Breast epithelium (tissue), 4 donors: Measurements from ENCODE around the gene ARG1. TPM values are rescaled to one million over a fixed set of nuclear protein-coding genes. Genes with fewer than 3 reads are reported as not detected.

Experiments
- DNase-seq, 2 donors: peaks; one replicate each; pipeline ENCODE4 v3.0.0-alpha.2; 2019; ENCODE audit warnings: low spot score in 2 of 2
- H3K27ac ChIP-seq, 2 donors: fragments of 200-600 bp; sonication (generic) in 1 of 2; one replicate each; pipeline ENCODE4 v1.5.1; 2016 to 2019; ENCODE audit warnings: mild to moderate bottlenecking in 1 of 2
- H3K27me3 ChIP-seq, 2 donors: fragments of 200-600 bp; sonication (generic) in 1 of 2; one replicate each; pipeline versions ENCODE4 v1.5.1 to v1.6.0; 2017 to 2019; ENCODE audit warnings: control low read depth in 1 of 2, mild to moderate bottlenecking in 1 of 2
- H3K36me3 ChIP-seq: fragments of 200-600 bp; one replicate; pipeline ENCODE4 v1.5.1; 2019
- H3K4me1 ChIP-seq, 2 donors: fragments of 200-600 bp; sonication (generic); one replicate each; pipeline ENCODE4 v1.5.1; 2016 to 2019; ENCODE audit warnings: control low read depth in 1 of 2
- H3K4me3 ChIP-seq, 3 donors: fragments of 200-600 bp; sonication (generic); 1 replicate in 2 of 3; 2 replicates in 1 of 3; pipeline ENCODE4 v1.5.1; 2016 to 2019; ENCODE audit warnings: mild to moderate bottlenecking in 3 of 3, moderate library complexity in 2 of 3
- H3K9me3 ChIP-seq, 2 donors: fragments of 200-600 bp; sonication (generic) in 1 of 2; one replicate each; pipeline ENCODE4 v1.5.1; 2016 to 2019; ENCODE audit warnings: control low read depth in 1 of 2
- POLR2A ChIP-seq: fragments of 450-650 bp; IDR thresholded peaks from one replicate; pipeline ENCODE4 v1.6.1; 2016; ENCODE audit warnings: antibody characterized with exemption, mild to moderate bottlenecking, moderate library complexity
- POLR2AphosphoS5 ChIP-seq, 3 donors: sonication (generic); formaldehyde crosslinking; IDR thresholded peaks; one replicate each; pipeline ENCODE4 v1.6.1; 2017; ENCODE audit warnings: antibody characterized with exemption in 3 of 3
- intact Hi-C: fragments of 100-400 bp; cut with DNase I; formaldehyde crosslinking; loops from one replicate; pipeline ENCODE4 v1.15.1; 2023; ENCODE audit warnings: low total_unique reads
- total RNA-seq, 3 donors: library from RNA; depleted of rRNA; stranded (reverse); fragments of >200 nt; gene quantifications; one replicate each; pipeline ENCODE4 v1.1.0, GENCODE V29; 2016
- TF ChIP-seq, protein P1 (sequence below), 3 donors: fragments of 450-650 bp; IDR thresholded peaks; one replicate each; pipeline ENCODE4 v1.5.1; 2016 to 2017; ENCODE audit warnings: antibody characterized with exemption in 3 of 3, mild to moderate bottlenecking in 3 of 3, moderate library complexity in 3 of 3

Gene ARG1
- total RNA-seq, 3 donors from 2014 or later, result 0.29 TPM; not detected in 2

DNA sequence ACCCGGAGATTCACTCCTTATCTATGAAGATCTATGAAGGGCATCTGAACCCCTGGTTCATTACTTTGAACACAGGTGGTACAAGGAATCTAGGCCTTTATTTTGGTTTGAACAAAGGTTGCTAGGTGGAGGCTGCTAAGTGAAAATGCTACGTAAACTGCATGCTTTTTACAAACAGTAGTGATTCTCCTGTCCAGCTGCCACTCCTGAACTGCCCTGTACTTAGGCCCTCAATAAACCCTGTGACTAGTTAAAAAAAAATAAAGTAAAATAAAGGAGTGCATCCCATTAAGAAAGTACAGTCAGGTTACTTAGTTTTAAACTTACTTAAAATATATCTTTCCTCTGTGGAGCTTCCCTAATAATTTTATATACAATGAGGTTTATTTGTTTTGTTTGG lies 27.7 kb upstream of the ARG1 start:
- intact Hi-C loops, result no loop called here
- Histone ChIP-seq H3K27me3 (no peaks in the 10 kb centered on the region), H3K27ac (no peak overlapping the region), H3K4me1 (no peaks in the 10 kb centered on the region), H3K4me3 (no peak overlapping the region), H3K36me3 (no peaks in the 10 kb centered on the region), H3K9me3 (no peaks in the 10 kb centered on the region)
- DNase-seq, result no peak
- TF ChIP-seq POLR2A, result no peak
- TF ChIP-seq POLR2AphosphoS5 (IDR thresholded peaks at IDR 0.05), result no peak
- TF ChIP-seq, protein P1, sequence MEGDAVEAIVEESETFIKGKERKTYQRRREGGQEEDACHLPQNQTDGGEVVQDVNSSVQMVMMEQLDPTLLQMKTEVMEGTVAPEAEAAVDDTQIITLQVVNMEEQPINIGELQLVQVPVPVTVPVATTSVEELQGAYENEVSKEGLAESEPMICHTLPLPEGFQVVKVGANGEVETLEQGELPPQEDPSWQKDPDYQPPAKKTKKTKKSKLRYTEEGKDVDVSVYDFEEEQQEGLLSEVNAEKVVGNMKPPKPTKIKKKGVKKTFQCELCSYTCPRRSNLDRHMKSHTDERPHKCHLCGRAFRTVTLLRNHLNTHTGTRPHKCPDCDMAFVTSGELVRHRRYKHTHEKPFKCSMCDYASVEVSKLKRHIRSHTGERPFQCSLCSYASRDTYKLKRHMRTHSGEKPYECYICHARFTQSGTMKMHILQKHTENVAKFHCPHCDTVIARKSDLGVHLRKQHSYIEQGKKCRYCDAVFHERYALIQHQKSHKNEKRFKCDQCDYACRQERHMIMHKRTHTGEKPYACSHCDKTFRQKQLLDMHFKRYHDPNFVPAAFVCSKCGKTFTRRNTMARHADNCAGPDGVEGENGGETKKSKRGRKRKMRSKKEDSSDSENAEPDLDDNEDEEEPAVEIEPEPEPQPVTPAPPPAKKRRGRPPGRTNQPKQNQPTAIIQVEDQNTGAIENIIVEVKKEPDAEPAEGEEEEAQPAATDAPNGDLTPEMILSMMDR (IDR thresholded peaks at IDR 0.05), result no peak

DNA sequence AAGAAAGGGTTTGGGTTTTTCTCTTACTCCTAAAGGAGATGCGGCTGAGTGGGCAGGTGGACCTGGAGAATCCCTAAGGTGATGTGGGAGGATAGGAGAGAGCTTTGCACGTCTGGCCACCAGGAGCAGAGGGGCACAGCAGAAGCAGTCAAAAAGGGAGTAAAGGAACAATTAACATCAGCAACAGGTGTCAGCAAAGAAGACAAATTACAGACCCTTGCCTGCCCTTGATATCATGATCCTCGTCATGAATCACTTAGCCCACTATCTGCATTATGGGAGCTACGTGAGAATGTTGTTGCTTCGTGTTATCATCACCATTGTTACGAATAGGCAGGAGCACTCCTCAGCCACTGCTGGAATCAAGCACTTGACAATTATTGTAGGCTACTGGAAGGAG lies 25.5 kb upstream of the ARG1 start:
- Histone ChIP-seq H3K4me1 (no peaks in the 10 kb centered on the region), H3K4me3 (no peak overlapping the region), H3K27me3 (no peaks in the 10 kb centered on the region), H3K36me3 (no peaks in the 10 kb centered on the region), H3K27ac (no peak overlapping the region), H3K9me3 (no peaks in the 10 kb centered on the region)
- DNase-seq, result no peak
- TF ChIP-seq, protein P1 (IDR thresholded peaks at IDR 0.05), result no peak
- TF ChIP-seq POLR2AphosphoS5 (IDR thresholded peaks at IDR 0.05), result no peak
- no peak for TF ChIP-seq POLR2A
- intact Hi-C loops, result no loop called here

DNA sequence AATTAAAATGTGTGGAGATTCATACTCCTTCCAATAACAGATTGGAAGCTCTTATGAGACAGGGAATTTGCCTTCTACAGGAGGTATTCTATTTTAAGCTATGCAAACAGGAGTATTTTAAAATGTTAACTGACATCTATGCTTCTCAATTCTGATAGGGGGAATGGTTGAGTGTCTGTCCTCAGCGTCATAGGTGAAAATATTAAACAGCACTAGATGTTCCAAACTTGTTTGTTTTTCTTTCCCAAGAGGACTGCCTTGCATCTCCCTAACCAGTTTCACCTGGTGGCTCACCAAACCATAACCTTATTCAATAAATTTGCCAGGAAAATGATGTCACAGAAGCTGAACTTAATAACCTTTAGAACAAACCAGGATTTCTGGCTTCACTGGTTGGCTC lies 24.6 kb upstream of the ARG1 start:
- TF ChIP-seq, protein P1 (IDR thresholded peaks at IDR 0.05), result no peak
- no peak for TF ChIP-seq POLR2AphosphoS5 (IDR thresholded peaks at IDR 0.05)
- TF ChIP-seq POLR2A, result no peak
- H3K27ac ChIP-seq, result no peak overlapping the region
- H3K9me3 ChIP-seq, result no peaks in the 10 kb centered on the region
- no peaks in the 10 kb centered on the region for H3K27me3 ChIP-seq
- no peak for DNase-seq
- H3K36me3 ChIP-seq, result no peaks in the 10 kb centered on the region
- H3K4me1 ChIP-seq, result no peaks in the 10 kb centered on the region
- H3K4me3 ChIP-seq, result no peak overlapping the region
- intact Hi-C loops, result no loop called here

DNA sequence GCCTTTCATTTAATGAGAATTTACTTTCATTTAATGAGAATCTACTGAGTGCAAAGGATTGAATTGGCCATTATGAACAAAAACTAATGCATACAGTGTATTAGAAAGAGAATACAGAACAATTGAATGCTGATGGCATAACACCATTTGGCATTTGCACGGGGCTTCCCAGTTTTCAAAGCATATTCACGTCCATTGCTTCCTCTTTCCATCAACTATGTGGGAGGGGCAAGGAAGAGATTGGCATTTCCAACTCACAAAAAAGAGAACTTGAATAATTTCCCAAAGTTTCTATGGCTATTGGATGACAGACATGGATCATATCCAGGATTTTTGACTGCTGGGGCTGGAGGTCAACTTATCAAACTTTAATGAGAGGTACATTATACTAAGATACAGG lies 23.2 kb upstream of the ARG1 start:
- TF ChIP-seq, protein P1 (IDR thresholded peaks at IDR 0.05), result no peak
- TF ChIP-seq POLR2AphosphoS5 (IDR thresholded peaks at IDR 0.05) (no peak), POLR2A (no peak)
- no peaks in the 10 kb centered on the region for H3K36me3 ChIP-seq
- no peak overlapping the region for H3K27ac ChIP-seq
- H3K9me3 ChIP-seq, result no peaks in the 10 kb centered on the region
- no peak overlapping the region for H3K4me3 ChIP-seq
- intact Hi-C loops, result no loop called here
- H3K4me1 ChIP-seq, result no peaks in the 10 kb centered on the region
- H3K27me3 ChIP-seq, result no peaks in the 10 kb centered on the region
- no peak for DNase-seq

DNA sequence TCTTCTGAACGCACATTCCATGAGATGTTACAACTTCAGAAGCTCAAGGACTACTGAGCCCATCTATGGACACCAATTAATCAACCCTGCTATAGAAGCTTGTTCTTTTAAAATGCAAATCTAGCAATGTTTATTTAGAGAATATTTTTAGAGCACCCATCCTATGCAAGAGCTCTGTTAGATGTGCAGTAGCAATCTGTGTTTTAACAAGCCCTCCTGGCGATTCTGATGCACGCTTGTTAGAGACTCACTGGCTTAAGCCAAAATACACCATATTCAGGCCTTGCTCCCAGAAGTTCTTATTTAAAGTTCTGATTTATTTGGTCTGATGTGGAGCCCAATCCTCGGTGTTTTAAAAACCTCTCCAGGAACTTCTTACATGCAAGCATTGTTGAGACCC lies 21.1 kb upstream of the ARG1 start:
- Histone ChIP-seq H3K27ac (no peak overlapping the region), H3K9me3 (no peaks in the 10 kb centered on the region), H3K4me3 (no peak overlapping the region), H3K27me3 (no peaks in the 10 kb centered on the region), H3K36me3 (no peaks in the 10 kb centered on the region), H3K4me1 (no peaks in the 10 kb centered on the region)
- intact Hi-C loops, result no loop called here
- no peak for DNase-seq
- TF ChIP-seq, protein P1 (IDR thresholded peaks at IDR 0.05), result no peak
- TF ChIP-seq POLR2A, result no peak
- TF ChIP-seq POLR2AphosphoS5 (IDR thresholded peaks at IDR 0.05), result no peak
